Measurements from ENCODE around the gene MAP2K5.

MAP2K5 gene

DNA sequence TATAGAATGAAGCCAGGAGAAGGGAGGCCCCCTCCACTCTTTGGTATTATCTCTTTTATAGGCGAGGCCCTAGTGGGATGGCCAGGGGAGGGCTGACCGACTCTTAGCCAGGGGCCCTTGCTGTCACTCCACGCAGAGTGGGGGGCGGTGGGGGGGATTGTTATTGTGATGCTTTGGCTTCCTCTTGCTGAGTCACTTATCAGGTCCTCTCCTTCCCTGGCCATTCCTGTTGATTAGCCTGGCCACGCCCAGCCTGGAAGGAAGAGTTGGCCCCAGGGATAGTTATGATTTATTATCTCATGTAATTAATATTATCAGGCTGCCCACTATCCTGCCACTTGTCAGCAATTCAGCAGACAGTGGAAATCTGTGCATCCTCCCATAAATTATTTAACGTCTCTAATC, 257.3 kb downstream of the MAP2K5 start:
- H3K9me2 ChIP-seq (ENCODE audit: low read depth, low read length): no peaks in the 10 kb centered on the region
- H4K20me1 ChIP-seq (ENCODE audit: insufficient read depth, low read length): no peaks in the 10 kb centered on the region
- H2AFZ ChIP-seq (ENCODE audit: low read length): no peak overlapping the region
- H3K79me2 ChIP-seq (ENCODE audit: insufficient read depth, low read length): no peaks in the 10 kb centered on the region
- peaks cover 19% of the 10 kb centered on the region for H3K36me3 ChIP-seq (ENCODE audit: insufficient read depth, low read length)
- TF ChIP-seq EZH2 (IDR thresholded peaks at IDR 0.05; ENCODE audit: borderline replicate concordance, low read length): no peak
- TF ChIP-seq, protein P1, sequence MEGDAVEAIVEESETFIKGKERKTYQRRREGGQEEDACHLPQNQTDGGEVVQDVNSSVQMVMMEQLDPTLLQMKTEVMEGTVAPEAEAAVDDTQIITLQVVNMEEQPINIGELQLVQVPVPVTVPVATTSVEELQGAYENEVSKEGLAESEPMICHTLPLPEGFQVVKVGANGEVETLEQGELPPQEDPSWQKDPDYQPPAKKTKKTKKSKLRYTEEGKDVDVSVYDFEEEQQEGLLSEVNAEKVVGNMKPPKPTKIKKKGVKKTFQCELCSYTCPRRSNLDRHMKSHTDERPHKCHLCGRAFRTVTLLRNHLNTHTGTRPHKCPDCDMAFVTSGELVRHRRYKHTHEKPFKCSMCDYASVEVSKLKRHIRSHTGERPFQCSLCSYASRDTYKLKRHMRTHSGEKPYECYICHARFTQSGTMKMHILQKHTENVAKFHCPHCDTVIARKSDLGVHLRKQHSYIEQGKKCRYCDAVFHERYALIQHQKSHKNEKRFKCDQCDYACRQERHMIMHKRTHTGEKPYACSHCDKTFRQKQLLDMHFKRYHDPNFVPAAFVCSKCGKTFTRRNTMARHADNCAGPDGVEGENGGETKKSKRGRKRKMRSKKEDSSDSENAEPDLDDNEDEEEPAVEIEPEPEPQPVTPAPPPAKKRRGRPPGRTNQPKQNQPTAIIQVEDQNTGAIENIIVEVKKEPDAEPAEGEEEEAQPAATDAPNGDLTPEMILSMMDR (IDR thresholded peaks at IDR 0.05; ENCODE audit: low read length): no peak
- no peaks in the 10 kb centered on the region for H3F3A ChIP-seq (ENCODE audit: insufficient read depth, low read length)
- no peak overlapping the region for H3K9ac ChIP-seq (ENCODE audit: low read length)
- H3K4me2 ChIP-seq (ENCODE audit: low read length): no peak overlapping the region
- H3K4me1 ChIP-seq (ENCODE audit: insufficient read depth, low read length, severe bottlenecking): peaks cover 33% of the 10 kb centered on the region
- H3K27me3 ChIP-seq (ENCODE audit: insufficient read depth, low read length): no peaks in the 10 kb centered on the region
- peaks cover 11% of the 10 kb centered on the region for H3K9me3 ChIP-seq (ENCODE audit: low read length)
- H3K27ac ChIP-seq (ENCODE audit: low read depth, low read length, poor library complexity, severe bottlenecking): peak overlapping the region; percentile 58
- H3K4me3 ChIP-seq (ENCODE audit: low read depth, low read length, poor library complexity, severe bottlenecking): no peak overlapping the region

DNA sequence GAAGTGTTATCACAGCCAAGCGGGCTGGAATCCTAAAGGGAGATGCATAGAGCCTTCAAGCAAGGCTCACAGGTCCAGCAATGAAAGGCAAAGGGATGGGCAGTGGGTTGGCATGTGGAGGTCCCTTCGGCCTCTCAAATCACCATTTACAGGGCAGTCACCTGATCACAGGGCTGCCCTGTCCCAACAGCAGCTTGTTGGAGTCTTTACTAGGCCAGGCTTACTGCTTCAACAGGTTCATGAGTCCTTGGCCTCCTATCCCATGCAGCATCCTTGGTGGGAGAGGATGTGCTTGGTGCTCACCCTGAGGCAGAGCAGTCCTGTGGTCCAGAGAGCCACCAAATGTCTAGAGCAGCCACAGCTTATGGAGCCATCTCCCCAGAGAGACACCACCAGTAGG, 258.6 kb downstream of the MAP2K5 start:
- H4K20me1 ChIP-seq (ENCODE audit: insufficient read depth, low read length): no peaks in the 10 kb centered on the region
- H3K27ac ChIP-seq (ENCODE audit: low read depth, low read length, poor library complexity, severe bottlenecking): peak overlapping the region; percentile 86
- no peak overlapping the region for H3K4me2 ChIP-seq (ENCODE audit: low read length)
- H3K9ac ChIP-seq (ENCODE audit: low read length): no peak overlapping the region
- no peak overlapping the region for H2AFZ ChIP-seq (ENCODE audit: low read length)
- H3K36me3 ChIP-seq (ENCODE audit: insufficient read depth, low read length): peaks cover 9% of the 10 kb centered on the region
- H3K9me3 ChIP-seq (ENCODE audit: low read length): 0 out of 2 replicates have a peak, but pooled peaks cover 1% of the 10 kb centered on the region
- H3K9me2 ChIP-seq (ENCODE audit: low read depth, low read length): no peaks in the 10 kb centered on the region
- peaks cover 46% of the 10 kb centered on the region for H3K4me1 ChIP-seq (ENCODE audit: insufficient read depth, low read length, severe bottlenecking)
- H3F3A ChIP-seq (ENCODE audit: insufficient read depth, low read length): no peaks in the 10 kb centered on the region
- no peak overlapping the region for H3K4me3 ChIP-seq (ENCODE audit: low read depth, low read length, poor library complexity, severe bottlenecking)
- TF ChIP-seq, protein P1 (IDR thresholded peaks at IDR 0.05; ENCODE audit: low read length): no peak
- TF ChIP-seq EZH2 (IDR thresholded peaks at IDR 0.05; ENCODE audit: borderline replicate concordance, low read length): no peak
- H3K79me2 ChIP-seq (ENCODE audit: insufficient read depth, low read length): no peaks in the 10 kb centered on the region
- no peaks in the 10 kb centered on the region for H3K27me3 ChIP-seq (ENCODE audit: insufficient read depth, low read length)

DNA sequence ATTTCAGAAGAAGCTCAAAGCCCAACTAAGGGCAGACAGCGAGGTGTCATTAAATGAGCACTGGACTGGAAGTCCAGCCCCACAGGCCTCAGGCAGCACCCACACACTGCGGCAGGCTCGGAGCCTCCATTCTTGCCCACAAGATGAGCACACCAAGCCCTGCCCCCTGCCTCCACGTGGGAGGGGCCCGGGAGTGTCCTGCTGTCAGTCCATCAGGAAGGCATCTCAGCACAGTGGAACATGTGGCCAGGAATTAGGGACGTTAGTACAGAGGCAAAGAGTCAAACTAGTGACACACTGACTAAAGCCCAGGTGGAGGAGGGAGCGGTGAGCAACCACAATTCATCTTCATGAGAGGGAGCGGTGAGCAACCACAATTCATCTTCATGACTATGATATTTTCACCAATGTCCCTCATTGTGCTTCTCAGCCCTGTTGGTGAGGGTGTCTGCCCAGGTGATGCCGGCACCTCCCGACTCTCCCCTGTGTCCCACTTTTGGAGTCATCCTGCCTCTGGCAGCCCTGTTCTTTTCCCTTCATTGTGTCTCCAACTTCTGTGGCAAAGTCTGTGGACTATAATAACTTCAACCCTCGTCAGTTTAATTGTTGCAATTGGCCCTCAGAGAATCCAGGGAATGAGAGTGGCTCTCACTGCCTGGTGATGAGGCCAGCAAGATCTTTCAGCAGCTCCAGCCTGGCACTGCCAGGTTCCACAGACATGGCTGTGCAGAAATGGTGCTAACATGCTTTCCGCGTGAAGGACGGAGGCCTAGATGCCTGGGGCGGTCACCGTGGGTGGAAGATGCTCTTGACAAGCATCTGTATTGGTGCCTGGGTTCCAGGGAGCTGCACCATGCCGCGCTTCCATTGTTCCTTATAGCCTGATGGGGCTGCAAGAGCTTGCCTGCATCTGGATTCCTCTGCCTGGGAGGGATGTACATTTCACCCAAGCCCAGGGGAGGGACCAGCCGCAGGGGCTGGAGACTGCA, 259.7 kb downstream of the MAP2K5 start:
- Histone ChIP-seq H4K20me1 (ENCODE audit: insufficient read depth, low read length) (no peaks in the 10 kb centered on the region), H3K27ac (ENCODE audit: low read depth, low read length, poor library complexity, severe bottlenecking) (peak overlapping the region; percentile 86), H3K27me3 (ENCODE audit: insufficient read depth, low read length) (no peaks in the 10 kb centered on the region), H2AFZ (ENCODE audit: low read length) (no peak overlapping the region), H3K4me3 (ENCODE audit: low read depth, low read length, poor library complexity, severe bottlenecking) (no peak overlapping the region), H3K79me2 (ENCODE audit: insufficient read depth, low read length) (no peaks in the 10 kb centered on the region), H3K4me2 (ENCODE audit: low read length) (no peak overlapping the region), H3K9ac (ENCODE audit: low read length) (no peak overlapping the region), H3K4me1 (ENCODE audit: insufficient read depth, low read length, severe bottlenecking) (peaks cover 57% of the 10 kb centered on the region), H3K9me3 (ENCODE audit: low read length) (no peaks in the 10 kb centered on the region), H3K36me3 (ENCODE audit: insufficient read depth, low read length) (no peaks in the 10 kb centered on the region), H3K9me2 (ENCODE audit: low read depth, low read length) (no peaks in the 10 kb centered on the region), H3F3A (ENCODE audit: insufficient read depth, low read length) (no peaks in the 10 kb centered on the region)
- TF ChIP-seq, protein P1 (IDR thresholded peaks at IDR 0.05; ENCODE audit: low read length): no peak
- TF ChIP-seq EZH2 (IDR thresholded peaks at IDR 0.05; ENCODE audit: borderline replicate concordance, low read length): no peak

All from OCI-LY1 (cell line).